ENCODE results near the gene ALDOB.
A peak's percentile ranks its signal among the peaks of the same experiment; 100 is the strongest.
"Not testable (repeated sequence)": the region's sequence is repeated elsewhere in the genome, so short reads cannot be mapped to it uniquely, and the experiment has no call there.

ALDOB gene

GRCh38 chr9:101384873-101385536, 50.6 kb downstream of the ALDOB start, which contains the start of gene BAAT:
Gene BAAT (minus strand): TSS chr9:101385006. CDS start chr9:101371404, 13,602 bp downstream.
- not testable (repeated sequence) for DNase-seq (ENCODE audit: low read depth in 2 of 2)

- DNase-seq (ENCODE audit: low read depth in 2 of 2): no peak
Measured at GRCh38 chr9:101383361-101383760, 52.2 kb downstream of the ALDOB start.

GRCh38 chr9:101381833-101382342, 53.7 kb downstream of the ALDOB start:
- no peak for DNase-seq (ENCODE audit: low read depth in 2 of 2)

GRCh38 chr9:101381118-101381517, 54.5 kb downstream of the ALDOB start:
- DNase-seq (ENCODE audit: low read depth in 2 of 2): no peak

- no peak for DNase-seq (ENCODE audit: low read depth in 2 of 2)
Measured at GRCh38 chr9:101380295-101380694, 55.3 kb downstream of the ALDOB start.

- DNase-seq (ENCODE audit: low read depth in 2 of 2): peak; percentile 75 to 77
Measured at GRCh38 chr9:101376111-101376848, 59.3 kb downstream of the ALDOB start.

GRCh38 chr9:101375546-101375945, 60.0 kb downstream of the ALDOB start:
- DNase-seq (ENCODE audit: low read depth in 2 of 2): no peak

GRCh38 chr9:101372327-101373118, 63.1 kb downstream of the ALDOB start:
- DNase-seq (ENCODE audit: low read depth in 2 of 2): no peak

GRCh38 chr9:101371813-101372212, 63.8 kb downstream of the ALDOB start:
- no peak for DNase-seq (ENCODE audit: low read depth in 2 of 2)

Data from fibroblast of skin of left biceps (primary cell).